Endothelial cell of hepatic sinusoid (primary cell): Measurements from ENCODE around the gene SCARB1.

Source experiments
- in situ Hi-C: cut with HindIII; loops from 2 replicates; pipeline ENCODE4 v1.10.0; 2017; ENCODE audit warnings: low sequenced_read_pairs

SCARB1 gene

DNA sequence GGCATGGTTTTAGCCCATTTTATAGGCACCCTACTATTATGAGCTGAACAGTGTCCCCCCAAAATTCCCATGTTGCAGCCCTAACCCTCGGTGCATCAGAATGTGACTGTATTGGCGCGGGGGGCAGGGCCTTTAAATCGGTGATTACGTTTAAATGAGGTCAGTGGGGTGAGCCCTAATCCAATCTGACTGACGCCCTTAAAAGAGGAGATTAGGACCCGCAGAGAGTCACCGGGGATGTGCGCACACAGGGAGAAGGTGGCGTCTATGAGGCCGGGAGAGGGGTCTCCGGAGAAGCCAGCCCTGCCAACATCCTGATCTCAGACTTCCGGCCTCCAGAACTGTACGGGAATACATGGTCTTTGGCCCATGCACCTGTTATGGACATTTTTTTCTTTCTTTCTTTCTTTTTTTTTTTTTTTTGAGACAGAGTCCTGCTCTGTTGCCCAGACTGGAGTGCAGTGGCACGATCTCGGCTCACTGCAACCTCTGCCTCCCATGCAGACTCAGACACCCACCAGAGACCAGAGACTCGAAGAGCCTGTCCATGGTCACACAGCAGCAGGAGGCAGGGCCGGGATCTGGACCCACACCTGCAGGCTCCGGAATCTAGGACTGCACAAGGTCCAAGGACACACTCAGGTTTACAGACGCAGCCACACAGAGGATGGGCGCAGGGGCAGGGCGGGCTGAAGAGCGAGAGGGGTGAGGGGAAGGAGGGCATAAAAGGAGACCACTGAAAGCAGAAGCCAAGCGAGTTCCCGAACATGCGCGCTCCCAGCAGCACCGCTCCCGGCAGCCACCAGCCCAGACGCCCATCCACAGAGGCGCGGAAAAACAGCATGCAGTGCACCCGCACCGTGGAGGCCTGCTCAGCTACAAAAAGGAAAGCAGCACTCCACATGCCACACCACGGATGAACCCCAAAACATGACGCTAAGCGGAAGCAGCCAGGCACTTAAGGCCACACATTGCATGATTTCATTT is 19.0 kb downstream of the SCARB1 start:
- in situ Hi-C loops = no loop called here

DNA sequence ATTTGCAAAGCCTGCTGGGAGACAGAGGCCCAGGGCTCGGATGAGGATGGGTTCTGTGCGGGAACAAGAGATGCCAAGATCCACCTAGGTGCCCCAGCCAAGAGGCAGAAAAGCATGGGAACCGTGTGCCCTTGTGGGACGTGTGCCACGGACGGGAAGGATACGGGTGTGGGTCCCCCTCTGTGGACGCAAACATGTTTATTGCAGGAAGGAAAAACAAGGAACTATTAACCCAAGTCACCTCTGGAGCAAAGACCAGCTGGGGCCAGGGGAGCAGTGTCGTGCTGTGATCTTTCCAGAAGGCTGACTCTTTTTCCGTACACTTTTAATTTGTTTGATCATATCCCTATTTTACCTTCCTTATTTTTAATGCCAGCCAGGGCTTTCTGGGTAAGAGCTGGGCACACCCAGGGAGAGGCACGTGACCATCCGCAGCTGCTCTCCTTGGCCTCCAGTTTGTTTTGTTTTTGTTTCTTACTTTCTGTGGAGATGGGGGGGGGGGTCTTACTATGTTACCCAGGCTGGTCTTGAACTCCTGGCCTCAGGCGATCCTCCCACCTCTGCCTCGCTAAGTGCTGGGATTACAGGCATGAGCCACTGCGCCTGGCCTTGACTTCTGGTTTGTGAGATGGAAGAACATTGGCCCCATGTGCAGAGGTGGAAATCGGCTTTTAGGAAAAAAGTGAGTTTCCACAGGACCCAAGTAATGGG is 20.7 kb downstream of the SCARB1 start:
- in situ Hi-C loops = no loop called here

DNA sequence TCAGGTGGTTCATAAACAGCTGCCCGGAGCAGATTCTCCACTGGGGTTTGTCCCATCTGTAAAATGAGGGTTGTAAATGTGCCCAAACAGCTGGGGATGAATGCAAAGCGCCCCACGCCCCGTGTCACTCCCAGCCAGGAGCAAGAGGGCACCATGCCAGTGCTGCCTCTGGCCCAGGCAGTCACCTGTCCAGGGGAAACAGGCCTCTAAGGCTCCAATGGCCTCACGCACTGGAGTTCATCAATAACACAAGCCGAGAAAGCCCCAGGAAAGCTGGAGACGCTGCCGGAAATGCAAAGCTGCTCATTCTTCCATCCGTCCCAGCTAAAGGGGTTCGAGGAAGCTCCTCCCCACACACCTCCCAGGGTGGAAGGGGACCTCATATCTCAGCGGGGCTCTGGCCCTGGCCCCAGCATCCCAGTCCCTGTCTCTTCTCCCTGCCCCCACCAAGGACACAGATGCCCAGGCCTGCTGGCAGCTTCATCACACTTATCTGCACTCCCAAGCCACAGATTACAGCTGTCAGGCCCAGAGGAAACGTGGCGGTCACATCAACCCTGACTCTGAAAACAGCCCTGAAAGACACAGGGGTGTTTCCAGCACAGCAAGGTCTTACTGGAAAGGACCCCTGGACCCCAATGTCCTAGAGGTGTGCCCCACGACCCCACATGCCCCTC is 21.5 kb downstream of the SCARB1 start:
- in situ Hi-C loops = no loop called here

DNA sequence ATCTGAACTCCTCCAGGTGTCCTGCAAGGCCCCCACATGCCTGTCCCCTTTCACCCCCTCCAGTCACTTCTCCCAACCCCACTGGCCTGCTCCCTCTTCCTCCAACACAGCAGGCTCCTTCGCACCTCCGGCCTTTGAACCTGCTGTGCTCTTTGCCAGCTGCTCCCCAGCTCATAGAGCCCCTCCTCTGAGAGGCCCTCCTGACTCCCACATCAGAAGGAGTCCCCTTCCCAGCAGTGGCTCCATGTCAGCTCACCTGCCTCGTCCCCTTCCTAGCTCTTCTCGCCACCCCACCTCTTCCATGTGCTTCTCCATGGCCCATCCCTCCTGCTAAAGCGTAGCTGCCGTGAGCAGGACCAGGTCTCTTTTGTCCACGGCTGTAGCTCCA is 22.1 kb downstream of the SCARB1 start:
- in situ Hi-C loops = no loop called here

DNA sequence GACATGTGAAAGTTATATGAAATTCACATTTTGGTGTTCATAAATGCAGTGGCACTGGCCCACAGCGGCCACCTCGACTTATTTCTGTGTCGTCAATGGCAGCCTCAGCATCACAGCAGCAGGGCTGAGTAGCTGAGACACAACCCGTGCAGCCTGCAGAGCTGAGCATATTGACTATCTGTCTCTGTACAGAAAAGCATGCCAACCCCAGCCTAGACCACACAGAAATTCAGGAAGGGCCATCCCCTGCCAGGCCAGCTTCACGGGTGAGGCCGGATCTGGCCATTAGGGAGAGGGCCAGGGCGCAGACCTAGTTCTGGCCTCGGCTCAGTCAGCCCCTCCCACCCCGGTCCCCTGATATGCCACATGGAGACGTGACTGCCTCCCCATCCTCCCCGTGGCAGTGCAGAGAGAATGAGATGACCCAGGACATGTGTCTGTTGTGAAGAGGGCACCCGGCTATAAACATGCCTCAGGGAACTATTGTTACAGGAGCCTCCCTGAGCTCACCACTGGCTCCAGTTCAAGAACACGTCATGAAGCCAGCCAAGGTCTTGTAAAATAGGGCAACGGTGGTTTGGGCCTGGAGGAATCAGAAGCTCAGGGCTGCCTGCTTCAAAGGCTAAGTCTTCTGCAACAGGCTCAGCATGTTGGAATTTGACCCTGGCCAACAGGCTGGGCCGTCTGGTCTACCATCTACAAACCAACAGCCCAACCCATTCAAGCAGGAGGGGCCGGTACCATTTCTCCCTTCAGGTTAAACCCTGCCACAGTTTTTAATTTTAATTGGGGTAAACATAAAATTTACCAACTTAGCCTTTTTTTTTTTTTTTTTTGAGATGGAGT is 25.5 kb downstream of the SCARB1 start:
- in situ Hi-C loops = no loop called here

DNA sequence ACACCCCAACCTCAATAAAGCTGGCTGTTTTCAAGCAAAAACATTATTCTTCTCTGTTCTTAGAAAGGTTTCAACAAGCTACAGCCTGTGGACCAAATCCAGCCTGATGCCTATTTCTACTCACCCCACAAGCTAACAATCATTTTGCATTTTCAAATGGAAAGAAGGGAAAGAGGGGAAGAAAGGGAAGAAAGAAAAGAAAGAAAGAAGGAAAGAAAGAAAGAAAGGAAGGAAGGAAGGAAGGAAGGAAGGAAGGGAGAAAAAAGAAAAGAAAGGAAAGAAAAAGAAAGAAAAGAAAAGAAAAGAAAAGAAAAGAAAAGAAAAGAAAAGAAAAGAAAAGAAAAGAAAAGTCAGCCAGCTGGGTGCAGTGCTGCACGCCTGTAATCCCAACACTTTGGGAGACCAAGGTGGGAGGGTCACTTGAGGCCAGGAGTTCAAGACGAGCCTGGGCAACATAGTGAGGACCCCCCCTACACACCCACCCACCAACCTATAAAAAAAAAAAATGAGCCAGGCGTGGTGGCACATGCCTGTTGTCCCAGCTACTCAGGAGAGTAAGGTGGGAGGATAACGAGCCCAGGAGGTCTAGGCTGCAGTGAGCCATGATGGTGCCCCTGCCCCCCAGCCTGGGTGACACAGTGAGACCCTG is 26.3 kb downstream of the SCARB1 start:
- in situ Hi-C loops = no loop called here

DNA sequence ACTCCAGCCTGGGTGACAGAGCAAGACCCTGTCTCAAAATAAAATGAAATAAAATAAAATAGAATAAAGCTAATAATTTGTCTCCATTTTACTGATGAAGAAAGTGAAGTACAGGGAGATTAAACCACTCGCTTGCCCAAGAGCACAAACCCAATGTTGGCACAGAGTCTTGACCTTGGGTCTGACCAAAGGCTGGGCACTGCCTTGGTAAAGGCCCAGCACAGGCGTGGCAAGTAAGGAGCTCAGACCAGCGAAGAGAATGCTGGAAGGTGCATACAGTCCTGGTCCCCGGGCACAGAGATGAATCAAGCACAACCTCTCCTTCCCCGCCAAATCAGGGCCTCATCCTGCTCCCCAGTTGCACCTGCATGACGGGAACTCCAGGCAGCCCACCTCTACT is 26.9 kb downstream of the SCARB1 start:
- in situ Hi-C loops = no loop called here

DNA sequence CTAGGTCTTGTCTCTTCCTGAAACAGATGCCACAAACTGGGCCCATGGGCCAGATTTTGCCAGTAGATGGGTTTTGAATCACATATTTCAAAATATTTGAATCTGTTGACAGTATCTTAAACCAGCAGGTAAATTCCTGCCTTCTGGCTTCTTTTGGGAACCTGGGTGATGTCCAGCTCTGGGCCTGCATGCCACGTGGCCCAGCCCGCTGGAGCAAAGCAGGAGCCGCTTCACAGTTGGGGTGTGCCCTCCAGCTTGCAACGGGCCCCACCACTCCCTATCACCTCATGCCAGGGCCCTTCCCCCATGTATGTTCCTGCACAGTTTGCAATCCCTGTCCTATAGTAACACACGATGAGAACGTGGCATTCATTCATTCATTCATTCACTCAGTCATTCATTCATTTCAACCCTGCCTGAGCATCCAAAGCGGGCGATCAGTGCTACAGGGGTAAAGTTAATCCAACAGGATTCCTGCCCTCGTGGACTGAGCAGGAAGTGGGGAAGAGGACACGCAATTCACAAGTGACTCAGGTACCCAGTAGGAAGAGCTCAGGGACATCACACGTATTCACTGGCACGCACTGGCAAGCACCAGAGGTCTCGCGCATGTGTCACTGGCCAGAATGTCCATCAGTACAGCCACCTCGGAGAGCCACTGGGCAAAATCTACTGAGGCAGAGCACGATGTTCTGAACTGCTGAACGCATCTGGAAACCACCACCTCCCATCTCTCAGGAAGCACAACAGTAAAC is 27.8 kb downstream of the SCARB1 start:
- in situ Hi-C loops = no loop called here

DNA sequence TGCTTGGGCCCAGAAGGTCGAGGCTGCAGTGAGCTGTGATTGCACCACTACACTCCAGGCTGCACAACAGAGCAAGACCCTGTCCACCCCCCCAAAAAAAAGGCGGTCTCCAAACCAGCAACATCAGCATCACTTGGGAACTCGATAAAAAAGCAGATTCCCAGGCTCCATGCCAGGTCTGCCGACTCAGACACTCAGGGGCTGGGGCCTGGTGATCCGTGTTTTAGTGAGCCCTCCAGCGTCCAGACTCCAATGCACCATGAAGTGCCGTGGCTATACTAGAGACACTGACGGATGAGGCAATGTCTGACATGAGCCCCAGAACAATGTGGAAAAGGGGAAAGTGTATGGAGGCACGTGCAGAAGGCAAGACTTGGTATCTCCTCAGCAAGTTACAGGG is 28.8 kb downstream of the SCARB1 start:
- in situ Hi-C loops = no loop called here

DNA sequence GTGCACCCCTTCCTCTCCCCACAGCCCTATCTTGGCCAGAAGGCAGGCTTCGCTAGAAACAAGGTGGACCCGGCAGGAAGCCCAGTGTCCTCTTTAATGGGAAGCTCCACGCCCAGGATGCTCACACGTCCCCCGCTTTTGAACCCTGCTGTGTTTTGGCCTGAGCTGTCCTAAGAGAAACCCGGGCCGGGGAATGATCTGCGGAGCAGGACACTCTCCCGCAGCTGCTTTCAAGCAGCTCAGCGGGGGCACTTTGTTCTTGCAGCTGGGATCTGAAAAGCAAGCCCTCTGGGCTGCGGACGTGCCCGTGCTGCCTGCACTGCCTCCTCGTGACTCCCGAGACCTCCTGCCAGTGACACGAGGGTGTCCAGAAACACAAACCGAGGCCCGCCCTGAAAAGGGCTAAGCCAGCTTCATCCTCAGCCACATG is 30.0 kb downstream of the SCARB1 start:
- in situ Hi-C loops = no loop called here

DNA sequence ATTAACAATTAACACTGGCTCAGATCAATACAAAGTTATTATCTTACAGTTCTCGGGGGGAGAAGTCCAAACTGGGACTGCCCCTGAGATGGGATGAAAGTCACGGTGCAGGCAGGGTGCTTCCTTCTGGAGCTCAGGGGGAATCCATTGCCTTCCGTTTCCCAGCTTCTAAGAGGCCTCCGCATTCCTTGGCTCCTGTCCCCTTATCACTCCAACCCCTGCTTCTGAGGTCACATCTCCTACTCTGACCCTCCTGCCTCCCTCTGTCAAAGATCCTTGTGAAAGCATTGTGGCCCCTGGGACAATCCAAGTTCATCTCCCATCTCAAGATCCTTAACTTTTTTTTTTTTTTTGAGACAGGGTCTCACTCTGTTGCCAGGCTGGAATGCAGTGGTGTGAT is 30.8 kb downstream of the SCARB1 start:
- in situ Hi-C loops = no loop called here

DNA sequence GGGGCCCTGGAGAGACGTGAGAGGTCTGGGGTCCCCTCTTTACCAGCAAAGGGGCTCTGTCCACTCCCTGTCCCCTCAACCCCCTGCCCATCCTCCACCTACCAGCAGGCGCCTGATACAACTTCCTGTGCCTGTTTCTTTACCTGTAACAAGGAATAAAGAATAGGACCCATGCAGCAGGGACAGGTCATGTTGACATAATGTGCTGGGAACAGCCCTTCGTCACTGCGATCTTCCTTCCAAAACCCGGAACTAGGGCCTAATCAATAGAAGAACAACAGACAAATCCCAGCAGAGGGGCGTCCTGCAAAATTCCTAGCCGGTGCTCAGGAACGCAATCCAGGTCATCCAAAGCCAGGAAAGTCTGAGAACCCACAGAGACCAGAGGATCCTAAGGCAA is 32.1 kb downstream of the SCARB1 start:
- in situ Hi-C loops = no loop called here

DNA sequence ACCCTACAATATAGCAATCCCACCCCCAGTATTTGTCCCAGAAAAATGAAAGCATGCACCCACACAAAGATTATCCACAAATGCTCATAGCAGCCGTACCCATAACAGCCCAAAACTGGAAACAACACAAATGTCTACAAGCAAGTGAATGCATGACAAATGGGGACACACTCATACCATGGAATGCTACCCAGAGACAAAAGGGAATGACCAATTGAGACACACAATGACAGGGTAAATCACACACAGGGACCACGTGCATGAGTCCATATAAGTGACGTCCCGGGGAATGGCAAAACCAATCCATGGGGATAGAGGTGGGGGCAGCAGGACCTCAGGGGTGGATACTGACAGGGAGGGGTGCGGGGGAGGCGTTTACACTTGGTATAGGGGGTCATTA is 33.4 kb downstream of the SCARB1 start:
- in situ Hi-C loops = no loop called here

DNA sequence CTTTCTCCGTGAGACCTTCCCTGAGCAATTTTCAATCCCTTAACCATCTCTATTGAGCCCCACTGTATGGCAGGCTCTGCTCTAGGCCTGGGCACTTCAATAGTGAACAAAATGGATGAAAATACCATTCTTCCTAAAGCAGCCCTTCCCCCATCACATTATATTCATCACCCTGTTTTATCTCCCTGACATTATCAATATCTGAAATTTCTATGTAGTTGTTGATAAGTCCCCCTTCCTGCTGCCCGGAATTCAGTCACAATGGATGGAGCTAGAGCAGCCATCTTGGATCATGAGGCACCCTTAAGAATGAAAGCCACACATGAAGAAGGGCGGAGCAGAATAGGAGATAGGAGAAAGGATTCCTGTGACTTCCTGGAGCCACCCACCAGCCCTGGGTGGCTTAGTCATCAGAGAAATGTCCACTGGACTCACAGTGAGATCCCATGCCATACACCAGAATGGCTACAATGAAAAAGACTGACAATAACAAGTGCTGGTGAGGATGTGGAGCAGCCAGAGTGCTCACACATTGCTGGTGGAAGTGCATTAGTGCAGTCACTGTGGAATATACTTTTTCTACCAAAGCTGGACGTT is 33.9 kb downstream of the SCARB1 start:
- in situ Hi-C loops = no loop called here

DNA sequence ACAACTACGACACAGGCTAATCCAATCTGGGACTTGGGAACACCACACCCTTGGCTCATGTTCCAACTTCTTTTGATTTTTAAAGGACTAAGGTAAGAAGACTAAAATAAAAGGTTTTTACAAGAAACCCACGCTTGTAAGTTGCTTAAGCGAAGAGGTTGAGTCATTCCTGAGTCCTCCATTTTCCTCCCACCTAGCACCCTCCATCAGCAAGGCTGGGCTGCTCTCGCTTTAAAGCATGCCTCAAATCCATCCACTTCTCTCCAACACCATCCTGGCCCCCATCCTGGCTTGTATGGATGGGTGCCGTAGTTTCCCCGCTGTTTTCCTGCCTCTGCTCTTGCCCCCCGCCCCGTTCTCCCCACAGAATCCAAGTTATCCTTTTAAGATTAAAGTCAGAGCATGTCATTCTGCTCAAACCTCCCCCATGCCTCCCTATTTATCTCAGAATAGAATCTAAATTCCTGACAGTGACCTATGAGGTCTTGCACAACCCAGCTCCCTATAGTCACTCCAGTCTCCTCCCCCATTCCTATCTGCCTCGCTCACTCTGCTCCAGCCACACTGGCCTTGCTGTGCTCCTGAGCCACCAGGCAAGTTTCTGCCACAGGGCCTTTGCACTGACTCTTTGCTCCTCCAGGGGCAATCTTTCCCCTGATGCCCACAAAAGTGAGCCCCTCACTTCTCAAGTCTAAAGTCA is 34.5 kb downstream of the SCARB1 start:
- in situ Hi-C loops = no loop called here

DNA sequence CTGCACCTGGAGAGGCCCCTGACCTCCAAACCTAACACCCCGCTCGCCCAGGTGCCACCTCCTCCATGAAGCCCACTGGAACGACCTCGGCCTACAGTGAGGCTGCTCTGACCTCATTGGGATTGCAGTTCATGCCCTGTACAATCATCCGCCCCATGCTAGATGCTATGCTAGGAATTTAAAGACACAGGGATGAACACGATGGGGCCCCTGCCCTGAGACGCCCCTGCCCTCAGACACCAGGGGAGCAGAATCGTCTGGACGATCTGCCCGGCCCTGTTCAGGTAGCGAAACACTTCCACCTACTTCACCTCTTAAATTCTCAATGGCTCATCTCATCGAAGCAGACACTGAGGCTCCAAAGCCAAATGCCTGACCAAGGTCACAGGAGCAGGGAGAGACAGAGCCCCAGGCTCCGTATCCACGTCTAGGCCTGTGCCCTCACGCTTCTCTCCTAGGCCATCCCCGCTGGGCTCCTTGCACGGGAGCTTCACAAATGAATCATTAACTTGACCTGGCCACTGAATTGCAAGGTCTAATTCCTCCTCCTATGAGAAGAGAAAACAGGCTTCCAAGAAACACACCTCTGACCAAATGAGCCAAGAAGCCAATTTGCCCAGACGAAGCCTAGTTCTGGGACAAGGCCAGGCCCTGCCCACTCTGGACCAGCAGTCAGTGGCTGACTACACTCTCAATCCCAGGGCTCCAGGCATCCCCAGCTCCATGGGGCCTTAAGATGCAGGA is 35.2 kb downstream of the SCARB1 start:
- in situ Hi-C loops = no loop called here

DNA sequence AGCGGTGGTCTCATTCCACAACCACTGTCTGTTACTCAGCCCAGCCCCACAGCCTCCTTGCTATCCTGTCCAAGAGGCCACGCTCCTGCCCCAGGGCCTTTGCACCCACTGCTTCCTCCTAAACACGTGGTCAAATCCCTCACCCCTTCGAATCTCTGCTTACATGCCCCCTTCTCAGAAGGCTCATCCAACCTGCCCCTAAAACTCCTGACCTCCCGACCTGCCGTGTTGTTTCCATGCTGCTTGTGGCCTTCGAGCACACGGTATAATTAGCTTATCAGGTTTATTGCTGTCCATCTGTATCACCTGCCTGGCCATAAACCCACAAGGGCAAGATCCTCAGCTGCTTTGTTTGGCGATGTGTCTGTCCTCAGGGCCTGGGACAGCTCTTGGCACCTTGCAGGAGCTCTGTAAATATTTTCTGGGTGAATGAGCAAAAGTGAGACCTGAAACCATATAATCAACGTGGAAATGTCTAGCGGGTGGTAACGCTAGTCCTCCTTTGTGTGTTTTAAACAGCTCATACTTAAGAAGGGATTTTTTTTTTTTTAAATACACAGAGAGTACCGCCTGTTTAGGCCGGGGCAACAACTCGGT is 36.0 kb downstream of the SCARB1 start:
- in situ Hi-C loops = no loop called here
